ENCODE measurements around the gene DEK.
"Not testable (repeated sequence)": the region's sequence is repeated elsewhere in the genome, so short reads cannot be mapped to it uniquely, and the experiment has no call there.

The DEK gene

GRCh38 chr6:18192026-18192425 is 72.3 kb downstream of the DEK start:
- DNase-seq: no peak

DNA sequence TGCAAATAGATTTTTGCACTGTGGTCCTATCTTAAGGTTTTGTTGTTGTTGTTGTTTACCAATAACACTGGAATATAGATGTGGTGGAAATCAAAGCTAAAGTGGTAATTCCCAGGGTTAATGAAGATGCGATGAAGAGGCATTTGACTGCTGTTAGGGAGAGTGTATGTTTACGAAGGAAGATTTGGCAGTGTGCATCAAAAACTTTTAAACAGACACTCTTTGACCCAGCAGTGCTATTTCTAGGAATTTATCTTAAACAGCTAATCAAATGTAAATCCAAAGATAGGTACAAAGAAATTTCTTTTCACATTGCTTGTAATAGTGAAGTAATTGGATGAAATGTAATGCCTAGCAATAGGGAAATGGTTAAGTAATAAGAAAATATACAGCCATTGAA is 75.1 kb downstream of the DEK start:
- DNase-seq: no peak

GRCh38 chr6:18187701-18188100 is 76.6 kb downstream of the DEK start:
- no peak for DNase-seq

DNA sequence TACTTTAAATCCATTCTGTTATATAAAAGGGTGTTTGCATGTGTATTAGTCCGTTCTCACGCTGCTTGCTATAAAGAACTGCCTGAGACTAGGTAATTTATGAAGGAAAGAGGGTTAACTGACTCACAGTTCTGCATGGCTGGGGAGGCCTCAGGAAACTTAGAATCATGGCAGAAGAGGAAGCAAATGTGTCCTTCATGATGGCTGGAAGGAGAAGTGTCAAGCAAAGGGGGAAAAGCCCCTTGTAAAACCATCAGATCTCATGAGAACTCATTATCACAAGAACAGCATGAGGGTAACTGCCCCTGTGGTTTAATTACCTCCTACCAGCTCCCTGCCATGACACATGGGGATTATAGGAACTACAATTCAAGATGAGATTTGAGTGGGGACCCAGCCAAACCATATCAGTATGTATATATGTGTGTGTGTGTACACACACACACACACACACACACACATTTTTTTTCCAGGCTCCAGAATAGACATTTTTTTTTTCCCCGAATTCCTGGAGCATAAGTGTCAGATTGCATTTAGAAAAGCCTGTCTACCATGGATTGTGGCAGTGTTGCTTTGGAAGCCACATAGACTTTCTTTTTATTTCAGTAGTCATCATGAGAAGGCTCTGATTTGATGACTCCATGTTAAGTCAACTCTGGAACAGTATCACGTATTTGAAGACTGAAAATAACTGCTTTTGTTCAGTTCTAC is 77.6 kb downstream of the DEK start:
- no peak for DNase-seq

DNA sequence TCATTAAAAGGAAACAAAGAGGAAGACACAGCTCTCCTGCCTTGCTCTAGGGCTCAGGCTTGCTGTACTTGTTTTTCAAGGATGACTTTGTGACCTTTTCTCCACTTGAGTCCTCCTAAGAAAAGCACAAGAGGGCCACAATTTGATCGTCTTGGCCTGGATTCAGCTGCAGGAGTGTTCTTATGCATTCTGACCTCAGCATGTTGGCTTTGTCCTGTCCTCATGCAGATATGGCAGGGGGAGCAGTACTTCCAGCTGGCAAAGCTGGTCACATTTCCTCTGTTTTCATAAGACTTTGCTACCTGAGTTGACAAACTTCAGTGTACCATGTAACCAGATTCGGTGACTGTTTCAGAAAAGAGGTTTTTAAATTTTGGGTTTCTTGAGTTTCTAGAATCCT is 78.3 kb downstream of the DEK start:
- no peak for DNase-seq

- no peak for DNase-seq
Observed at GRCh38 chr6:18185624-18186023, 78.7 kb downstream of the DEK start.

DNA sequence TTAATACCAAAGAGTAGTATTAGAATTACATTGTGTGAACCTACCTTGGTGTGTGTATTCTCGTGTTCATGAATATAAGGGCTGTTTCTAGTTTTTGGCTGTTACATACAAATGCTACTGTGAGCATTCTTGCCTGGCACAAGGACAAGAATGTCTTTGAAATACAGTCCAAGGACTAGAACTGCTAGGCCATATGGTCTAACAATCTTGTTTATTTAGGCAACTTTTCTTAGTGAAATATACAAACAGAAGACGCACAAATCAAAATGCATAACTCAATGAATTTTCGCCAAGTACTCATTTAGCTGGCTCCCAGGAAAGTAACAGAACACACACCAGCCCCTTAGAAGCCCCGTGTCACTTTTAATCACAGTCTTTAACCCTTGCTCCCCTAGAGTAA is 80.6 kb downstream of the DEK start:
- DNase-seq: no peak

DNA sequence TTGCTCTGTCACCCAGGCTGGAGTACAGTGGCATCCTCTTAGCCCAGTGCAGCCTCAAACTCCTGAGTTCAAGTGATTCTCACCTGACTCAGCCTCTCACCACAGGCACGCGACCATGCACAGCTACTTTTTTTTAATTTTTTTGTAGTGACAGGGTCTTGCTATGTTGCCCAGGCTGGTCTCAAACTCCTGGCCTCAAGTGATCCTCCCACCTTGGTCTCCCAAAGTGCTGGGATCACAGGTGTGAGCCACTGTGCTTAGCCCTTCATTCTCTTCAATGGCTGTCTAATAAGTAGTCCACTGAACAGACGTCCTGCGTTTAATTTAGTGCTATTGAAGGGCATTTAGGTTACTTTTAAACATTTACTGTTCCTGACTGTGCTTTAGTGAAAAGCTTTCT is 81.8 kb downstream of the DEK start:
- no peak for DNase-seq

- DNase-seq: no peak
Observed at GRCh38 chr6:18179770-18180356, 84.5 kb downstream of the DEK start.

DNA sequence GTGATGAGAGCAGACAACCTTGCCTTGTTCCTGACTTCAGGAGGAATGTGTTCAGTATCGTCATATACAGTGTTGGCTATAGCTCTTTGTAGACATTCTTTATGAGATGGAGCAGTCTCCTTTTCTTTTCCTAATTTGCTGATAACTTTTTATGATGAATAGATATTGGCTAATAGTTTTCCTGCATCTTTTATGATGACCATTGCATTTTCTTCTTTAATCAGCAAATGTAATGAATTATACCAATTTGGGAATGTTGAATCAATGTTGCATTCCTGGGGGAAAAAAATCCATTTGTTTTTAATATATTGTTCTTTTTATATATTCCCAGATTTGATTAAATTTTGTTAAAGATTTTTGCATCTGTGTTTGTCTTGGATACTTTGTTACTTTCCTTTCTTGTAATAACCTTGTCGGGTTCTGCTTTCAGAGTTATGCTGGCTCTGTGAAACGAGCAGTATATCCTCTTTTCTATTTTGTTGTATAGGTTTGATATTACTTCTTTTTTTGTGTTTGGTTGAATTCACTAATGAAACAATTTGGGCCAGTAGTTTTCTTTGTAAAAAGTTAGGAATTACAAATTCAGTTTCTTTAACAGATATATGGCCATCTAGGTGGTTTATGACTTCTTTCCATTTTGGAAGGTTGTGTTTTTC is 85.2 kb downstream of the DEK start:
- no peak for DNase-seq

DNA sequence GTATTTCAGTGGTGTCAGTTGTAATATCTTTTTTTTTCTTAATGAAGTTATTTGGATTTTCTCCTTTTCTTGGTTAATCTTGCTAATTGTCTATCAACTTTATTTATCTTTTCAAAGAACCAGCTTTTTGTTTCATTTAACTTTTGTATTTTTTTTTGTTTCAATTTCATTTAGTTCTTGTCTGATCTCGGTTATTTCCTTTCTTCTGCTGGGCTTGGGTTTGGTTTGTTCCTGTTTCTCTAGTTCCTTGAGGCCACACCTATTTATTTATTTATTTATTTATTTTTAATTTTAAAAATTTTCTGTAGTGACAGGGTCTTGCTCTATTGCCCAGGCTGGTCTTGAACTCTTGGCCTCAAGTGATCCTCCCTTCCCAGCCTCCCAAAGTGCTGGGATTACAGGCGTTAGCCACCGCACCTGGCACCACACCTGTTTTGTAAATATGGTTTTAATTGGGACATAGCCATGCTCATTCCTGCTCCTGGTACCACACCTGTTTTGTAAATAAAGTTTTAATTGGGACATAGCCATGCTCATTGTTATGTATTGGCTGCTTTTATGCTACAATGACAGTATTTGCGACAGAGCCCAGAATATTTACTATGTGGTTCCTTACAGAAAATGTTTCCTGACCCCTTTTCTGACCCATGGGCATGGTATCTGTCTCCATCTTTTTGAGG is 86.9 kb downstream of the DEK start:
- no peak for DNase-seq

DNA sequence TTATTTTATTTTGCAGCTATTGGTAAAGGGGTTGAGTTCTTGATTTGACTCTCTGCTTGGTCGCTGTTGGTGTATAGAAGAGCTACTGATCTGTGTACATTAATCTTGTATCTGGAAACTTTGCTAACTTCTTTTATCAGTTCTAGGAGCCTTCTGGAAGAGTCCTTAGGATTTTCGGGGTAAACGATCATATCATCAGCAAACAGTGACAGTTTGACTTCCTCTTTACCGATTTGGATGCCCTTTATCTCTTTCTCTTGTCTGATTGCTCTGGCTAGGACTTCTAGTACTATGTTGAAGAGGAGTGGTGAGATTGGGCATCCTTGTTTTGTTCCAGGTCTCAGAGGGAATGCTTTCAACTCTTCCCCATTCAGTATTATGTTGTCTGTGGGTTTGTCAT is 88.1 kb downstream of the DEK start:
- DNase-seq: not testable (repeated sequence)
